ENCODE results near the gene TNIK. TPM values are rescaled to one million over a fixed set of nuclear protein-coding genes. Genes with fewer than 3 reads are reported as not detected.

Gene TNIK
- total and polyA plus RNA-seq, 4 donors: 3.7 to 9.8 (median 5.2) TPM

- no peak overlapping the region for H3K9ac ChIP-seq (ENCODE audit: low read depth in 1 of 2, low read length in 2 of 2)
- TF ChIP-seq HNF4G (IDR thresholded peaks at IDR 0.05) (no peak), RAD21 (IDR thresholded peaks at IDR 0.05) (no peak), FOXA1 (IDR thresholded peaks at IDR 0.05) (no peak), SP1 (IDR thresholded peaks at IDR 0.05) (no peak), ATF3 (IDR thresholded peaks at IDR 0.05) (no peak), GABPA (IDR thresholded peaks at IDR 0.05 in 1 of 2, conservative IDR thresholded peaks at IDR 0.05 in 1 of 2) (no peak), ZBTB33 (IDR thresholded peaks at IDR 0.05) (no peak), FOXA2 (IDR thresholded peaks at IDR 0.05) (no peak), RXRA (IDR thresholded peaks at IDR 0.05) (no peak)
- H3K4me3 ChIP-seq (ENCODE audit: low read depth in 1 of 3, low read length in 3 of 3): no peak overlapping the region
- H3K9me3 ChIP-seq (ENCODE audit: control insufficient read depth in 4 of 4, low read length in 3 of 4): no peaks in the 10 kb centered on the region
- H3K4me1 ChIP-seq (ENCODE audit: control insufficient read depth in 4 of 4, insufficient read depth in 4 of 4, low read length in 3 of 4): peaks cover 3 to 18% (median 12%) of the 10 kb centered on the region in 4 donors
- DNase-seq (ENCODE audit: low spot score): no peak
- H3K27me3 ChIP-seq (ENCODE audit: control insufficient read depth in 4 of 4, insufficient read depth in 4 of 4, low read length in 3 of 4): no peaks in the 10 kb centered on the region
- H3K36me3 ChIP-seq (ENCODE audit: control insufficient read depth in 4 of 4, insufficient read depth in 3 of 4, low read depth in 1 of 4, low read length in 3 of 4): no peaks in the 10 kb centered on the region
- WGBS: 96% methylated on average over 1 of the region's 1 CpG
- no peak overlapping the region for H3K27ac ChIP-seq (ENCODE audit: low read depth in 1 of 2, low read length in 2 of 2)
These were observed 373.3 kb downstream of the TNIK start for GRCh38 chr3:171086914-171087313.

GRCh38 chr3:171077261-171077660 is 382.9 kb downstream of the TNIK start:
- no peak for DNase-seq (ENCODE audit: low spot score)
- no peak for TF ChIP-seq TAF1 (conservative IDR thresholded peaks at IDR 0.05)
- WGBS: 98% methylated on average over 2 of the region's 2 CpGs

GRCh38 chr3:171072432-171072831 is 387.8 kb downstream of the TNIK start:
- TF ChIP-seq SP1 (IDR thresholded peaks at IDR 0.05) (no peak), NR2F2 (IDR thresholded peaks at IDR 0.05) (no peak), RXRA (IDR thresholded peaks at IDR 0.05) (no peak), HNF4G (IDR thresholded peaks at IDR 0.05) (no peak), CTCF (IDR thresholded peaks at IDR 0.05; ENCODE audit: low read depth, low read length, missing input control) (no peak), RAD21 (IDR thresholded peaks at IDR 0.05) (no peak), FOXA1 (IDR thresholded peaks at IDR 0.05) (no peak), YY1 (IDR thresholded peaks at IDR 0.05) (no peak), EGR1 (IDR thresholded peaks at IDR 0.05; ENCODE audit: low read depth in 2 of 2) (no peak), GABPA (IDR thresholded peaks at IDR 0.05 in 1 of 2, conservative IDR thresholded peaks at IDR 0.05 in 1 of 2) (no peak)
- no peaks in the 10 kb centered on the region for H3K4me1 ChIP-seq (ENCODE audit: control insufficient read depth in 4 of 4, insufficient read depth in 4 of 4, low read length in 3 of 4)
- no peaks in the 10 kb centered on the region for H3K27me3 ChIP-seq (ENCODE audit: control insufficient read depth in 4 of 4, insufficient read depth in 4 of 4, low read length in 3 of 4)
- H3K9ac ChIP-seq (ENCODE audit: low read depth in 1 of 2, low read length in 2 of 2): no peak overlapping the region
- no peak for DNase-seq (ENCODE audit: low spot score)
- no peak overlapping the region for H3K4me3 ChIP-seq (ENCODE audit: low read depth in 1 of 3, low read length in 3 of 3)
- H3K36me3 ChIP-seq (ENCODE audit: control insufficient read depth in 4 of 4, insufficient read depth in 3 of 4, low read depth in 1 of 4, low read length in 3 of 4): no peaks in the 10 kb centered on the region
- H3K9me3 ChIP-seq (ENCODE audit: control insufficient read depth in 4 of 4, low read length in 3 of 4): no peaks in the 10 kb centered on the region
- H3K27ac ChIP-seq (ENCODE audit: low read depth in 1 of 2, low read length in 2 of 2): no peak overlapping the region

More at GRCh38 chr3:171077261-171077660, 382.9 kb downstream of the TNIK start:
- Histone ChIP-seq H3K27ac (ENCODE audit: low read depth in 1 of 2, low read length in 2 of 2) (no peak overlapping the region), H3K9ac (ENCODE audit: low read depth in 1 of 2, low read length in 2 of 2) (no peak overlapping the region), H3K36me3 (ENCODE audit: control insufficient read depth in 4 of 4, insufficient read depth in 3 of 4, low read depth in 1 of 4, low read length in 3 of 4) (peaks cover 0 to 3% (median under 1%) of the 10 kb centered on the region in 4 donors), H3K9me3 (ENCODE audit: control insufficient read depth in 4 of 4, low read length in 3 of 4) (no peaks in the 10 kb centered on the region), H3K4me1 (ENCODE audit: control insufficient read depth in 4 of 4, insufficient read depth in 4 of 4, low read length in 3 of 4) (no peaks in the 10 kb centered on the region), H3K27me3 (ENCODE audit: control insufficient read depth in 4 of 4, insufficient read depth in 4 of 4, low read length in 3 of 4) (no peaks in the 10 kb centered on the region), H3K4me3 (ENCODE audit: low read depth in 1 of 3, low read length in 3 of 3) (no peak overlapping the region)
